Tibial nerve (tissue), 4 donors: ENCODE results near the gene CLEC2B. TPM values are rescaled to one million over a fixed set of nuclear protein-coding genes. Genes with fewer than 3 reads are reported as not detected.

Experiments
- DNase-seq, 2 donors: peaks; one replicate each; pipeline ENCODE4 v3.0.0-alpha.2; 2019; ENCODE audit warnings: low spot score in 2 of 2
- H3K27ac ChIP-seq, 4 donors: fragments of 200-600 bp; sonication (generic) in 3 of 4; one replicate each; pipeline ENCODE4 v1.5.1; 2017 to 2019; ENCODE audit warnings: mild to moderate bottlenecking in 1 of 4
- H3K27me3 ChIP-seq, 2 donors: fragments of 200-600 bp; sonication (generic) in 1 of 2; one replicate each; pipeline versions ENCODE4 v1.5.1 to v1.6.0; 2017 to 2019
- H3K36me3 ChIP-seq, 3 donors: fragments of 200-600 bp; sonication (generic); one replicate each; pipeline ENCODE4 v1.5.1; 2018 to 2019
- H3K4me1 ChIP-seq, 4 donors: fragments of 200-600 bp; sonication (generic) in 3 of 4; one replicate each; pipeline ENCODE4 v1.5.1; 2017 to 2019
- H3K4me3 ChIP-seq, 4 donors: fragments of 200-600 bp; sonication (generic) in 3 of 4; one replicate each; pipeline ENCODE4 v1.5.1; 2017 to 2019; ENCODE audit warnings: mild to moderate bottlenecking in 1 of 4, moderate library complexity in 1 of 4
- H3K9me3 ChIP-seq, 4 donors: fragments of 200-600 bp; sonication (generic) in 3 of 4; one replicate each; pipeline ENCODE4 v1.5.1; 2017 to 2019
- CTCF ChIP-seq, 5 experiments: fragments of 200-600 bp in 3 of 5; fragments of 450-650 bp in 2 of 5; sonication (generic) in 3 of 5; IDR thresholded peaks; one replicate each; pipeline ENCODE4 v1.5.1; 2016 to 2019; ENCODE audit warnings: antibody characterized with exemption in 5 of 5, mild to moderate bottlenecking in 3 of 5, moderate library complexity in 2 of 5
- EP300 ChIP-seq, 2 donors: sonication (generic); formaldehyde crosslinking; IDR thresholded peaks; one replicate each; pipeline ENCODE4 v1.6.1; 2017; ENCODE audit warnings: antibody characterized with exemption in 2 of 2, mild to moderate bottlenecking in 1 of 2
- POLR2A ChIP-seq, 2 donors: fragments of 450-650 bp; IDR thresholded peaks; one replicate each; pipeline ENCODE4 v1.6.1; 2017; ENCODE audit warnings: antibody characterized with exemption in 2 of 2, mild to moderate bottlenecking in 2 of 2, moderate library complexity in 2 of 2
- WGBS, 2 donors: methylation state at CpG; one replicate each; pipeline ENCODE4 v1.1.5; 2018; 5-methylcytosine and 5-hydroxymethylcytosine counted together
- total RNA-seq, 4 donors: library from RNA; depleted of rRNA; stranded (reverse); fragments of >200 nt; gene quantifications; one replicate each; pipeline ENCODE4 v1.1.0, GENCODE V29; 2016

CLEC2B gene
- total RNA-seq, 4 donors from 2014 or later: 15.3 to 40.4 (median 22.7) TPM

GRCh38 chr12:9870286-9870866, 1.2 kb upstream of the CLEC2B start:
- H3K27me3 ChIP-seq: no peaks in the 10 kb centered on the region
- WGBS, 2 donors: 58 to 65% methylated on average over 2 of the region's 2 CpGs

GRCh38 chr12:9868951-9869306, 225 bp downstream of the CLEC2B start:
- no peaks in the 10 kb centered on the region for H3K27me3 ChIP-seq
- H3K4me3 ChIP-seq: peak overlapping the region; percentile 28 to 51 (median 42)
- TF ChIP-seq EP300 (IDR thresholded peaks at IDR 0.05) (no peak), POLR2A (IDR thresholded peaks at IDR 0.05) (no peak), CTCF (IDR thresholded peaks at IDR 0.05) (no peak)
- H3K27ac ChIP-seq: peak overlapping the region; percentile 61 to 89 (median 88)
- no peaks in the 10 kb centered on the region for H3K36me3 ChIP-seq
- peaks cover 0 to 5% (median 0%) of the 10 kb centered on the region in 4 donors for H3K9me3 ChIP-seq
- H3K4me1 ChIP-seq: peaks cover 0 to 41% (median 0%) of the 10 kb centered on the region in 4 donors
- no peak for DNase-seq
- 24 to 26% methylated on average over 4 of the region's 4 CpGs for WGBS, 2 donors

More at GRCh38 chr12:9870286-9870866, 1.2 kb upstream of the CLEC2B start:
- Histone ChIP-seq H3K4me3 (peak overlapping the region; percentile 28 to 51 (median 42)), H3K9me3 (no peaks in the 10 kb centered on the region), H3K27ac (peak overlapping the region; percentile 61 to 89 (median 88)), H3K4me1 (peaks cover 0 to 34% (median 0%) of the 10 kb centered on the region in 4 donors), H3K36me3 (no peaks in the 10 kb centered on the region)
- DNase-seq: no peak
- TF ChIP-seq EP300 (IDR thresholded peaks at IDR 0.05): no peak
- no peak for TF ChIP-seq POLR2A (IDR thresholded peaks at IDR 0.05)
- TF ChIP-seq CTCF (IDR thresholded peaks at IDR 0.05): no peak

- H3K27me3 ChIP-seq: no peaks in the 10 kb centered on the region
- no peaks in the 10 kb centered on the region for H3K36me3 ChIP-seq
- peaks cover 0 to 10% (median 2%) of the 10 kb centered on the region in 4 donors for H3K9me3 ChIP-seq
- no peak for TF ChIP-seq POLR2A (IDR thresholded peaks at IDR 0.05)
- TF ChIP-seq EP300 (IDR thresholded peaks at IDR 0.05): peak in 1 of 2 donors; percentile 26
- DNase-seq: no peak
- H3K4me1 ChIP-seq: peaks cover 0 to 41% (median 0%) of the 10 kb centered on the region in 4 donors
- peak overlapping the region; percentile 28 to 51 (median 42) for H3K4me3 ChIP-seq
- WGBS, 2 donors: 56 to 67% methylated on average over 11 of the region's 11 CpGs
- H3K27ac ChIP-seq: peak overlapping the region; percentile 61 to 89 (median 88)
Measured at GRCh38 chr12:9868311-9868801, 798 bp downstream of the CLEC2B start.

GRCh38 chr12:9867531-9867930, 1.6 kb downstream of the CLEC2B start:
- Histone ChIP-seq H3K4me3 (peak overlapping the region; percentile 28 to 51 (median 42)), H3K9me3 (peaks cover 0 to 19% (median 4%) of the 10 kb centered on the region in 4 donors), H3K36me3 (peaks cover 0 to 4% (median 0%) of the 10 kb centered on the region in 3 donors), H3K4me1 (peaks cover 0 to 37% (median 0%) of the 10 kb centered on the region in 4 donors), H3K27ac (peak overlapping the region in 3 of 4 donors; percentile 55 to 89 (median 87)), H3K27me3 (no peaks in the 10 kb centered on the region)
- DNase-seq: no peak
- 37 to 43% methylated on average over 4 of the region's 4 CpGs for WGBS, 2 donors
- TF ChIP-seq CTCF (IDR thresholded peaks at IDR 0.05) (no peak), EP300 (IDR thresholded peaks at IDR 0.05) (no peak), POLR2A (IDR thresholded peaks at IDR 0.05) (no peak)

GRCh38 chr12:9866860-9867269, 2.3 kb downstream of the CLEC2B start:
- H3K36me3 ChIP-seq: peaks cover 0 to 4% (median 0%) of the 10 kb centered on the region in 3 donors
- peak overlapping the region; percentile 43 to 89 (median 71) for H3K27ac ChIP-seq
- H3K4me1 ChIP-seq: peaks cover 0 to 31% (median 0%) of the 10 kb centered on the region in 4 donors
- 33 to 45% methylated on average over 4 of the region's 4 CpGs for WGBS, 2 donors
- H3K9me3 ChIP-seq: peaks cover 0 to 19% (median 4%) of the 10 kb centered on the region in 4 donors
- TF ChIP-seq EP300 (IDR thresholded peaks at IDR 0.05) (peak in 1 of 2 donors; percentile 19), POLR2A (IDR thresholded peaks at IDR 0.05) (no peak)
- DNase-seq: no peak
- no peaks in the 10 kb centered on the region for H3K27me3 ChIP-seq
- H3K4me3 ChIP-seq: peak overlapping the region; percentile 18 to 51 (median 42)
